Measurements from ENCODE around the gene FBXL14. TPM values are rescaled to one million over a fixed set of nuclear protein-coding genes. Genes with fewer than 3 reads are reported as not detected.

Gene FBXL14
- total RNA-seq, 2 experiments from 2014 or later: 18.4 to 18.8 TPM

DNA sequence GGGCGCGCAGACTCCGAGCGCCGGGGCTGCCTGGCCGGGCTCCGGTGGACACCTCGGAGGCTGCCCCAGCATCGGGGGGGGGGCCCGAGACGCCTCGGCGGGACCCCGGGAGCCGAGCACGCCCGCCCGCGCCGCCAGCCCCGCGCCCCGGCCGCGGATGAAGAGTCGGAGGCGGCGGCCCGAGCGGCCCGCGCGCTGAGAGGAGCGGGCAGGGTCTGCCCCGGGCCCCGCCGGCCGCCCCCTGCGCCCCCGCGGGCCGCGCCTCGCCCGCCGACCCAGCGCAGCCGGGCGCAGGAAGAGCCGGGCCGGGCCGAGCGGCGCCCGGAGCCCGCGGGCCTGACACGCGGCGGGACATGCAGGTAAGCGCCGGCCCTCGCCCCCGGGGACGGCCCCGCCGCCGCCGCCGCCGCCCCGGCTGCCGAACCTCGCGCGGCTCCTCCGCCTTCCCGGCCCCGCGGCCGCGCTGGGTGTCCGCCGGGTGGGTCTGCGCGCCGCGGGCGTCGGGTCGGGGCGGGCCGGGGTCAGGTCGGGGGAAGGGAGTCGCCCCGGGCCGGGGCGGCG is 63.7 kb downstream of the FBXL14 start:
- Mint-ChIP-seq H3K9me3 (no peaks in the 10 kb centered on the region), H3K4me1 (peaks cover 29% of the 10 kb centered on the region), H3K27me3 (peaks cover 86% of the 10 kb centered on the region), H3K4me3 (no peak overlapping the region), H3K36me3 (no peaks in the 10 kb centered on the region), H3K27ac (no peak overlapping the region)
- no peak for DNase-seq

DNA sequence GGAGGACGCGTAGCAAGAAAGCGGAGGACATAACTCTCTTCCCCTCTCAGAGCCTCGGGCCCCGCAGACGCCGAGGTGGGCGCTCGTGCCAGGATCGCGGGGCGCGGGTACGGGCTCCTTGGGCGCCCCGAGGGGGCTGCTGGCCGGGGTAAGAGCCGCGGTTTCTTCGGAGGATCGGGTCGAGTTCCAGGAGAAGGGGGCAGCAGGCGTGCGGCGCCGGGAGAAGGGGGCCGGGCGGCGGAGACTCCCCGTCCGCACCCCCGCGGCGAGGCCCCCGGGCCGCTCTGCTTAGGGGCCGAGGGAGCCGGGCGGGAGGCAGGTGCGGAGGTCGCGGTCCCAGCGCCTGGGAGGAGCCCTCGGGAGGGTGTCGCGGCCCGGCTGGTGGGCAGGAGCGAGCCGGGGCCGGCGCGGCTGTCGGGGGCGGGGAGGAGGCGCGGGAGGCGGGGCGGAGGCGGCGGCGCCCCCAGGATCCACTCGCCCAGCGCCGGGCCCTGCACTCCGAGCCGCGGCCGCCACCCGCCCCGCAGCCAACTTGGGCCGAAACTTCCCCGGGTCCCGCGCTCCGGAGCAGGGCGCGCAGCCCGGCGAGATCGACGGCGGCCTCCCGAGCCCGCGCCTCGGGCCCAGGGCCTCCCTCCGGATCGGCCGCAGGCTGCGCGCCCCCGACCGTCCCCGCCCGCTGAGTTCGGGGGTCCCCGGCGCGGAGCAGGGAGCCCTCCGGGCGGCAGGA is 64.4 kb downstream of the FBXL14 start:
- DNase-seq: peak; percentile 21
- Mint-ChIP-seq H3K27ac (no peak overlapping the region), H3K27me3 (peaks cover 86% of the 10 kb centered on the region), H3K9me3 (no peaks in the 10 kb centered on the region), H3K4me1 (peaks cover 29% of the 10 kb centered on the region), H3K36me3 (no peaks in the 10 kb centered on the region), H3K4me3 (peak overlapping the region; percentile 77)

DNA sequence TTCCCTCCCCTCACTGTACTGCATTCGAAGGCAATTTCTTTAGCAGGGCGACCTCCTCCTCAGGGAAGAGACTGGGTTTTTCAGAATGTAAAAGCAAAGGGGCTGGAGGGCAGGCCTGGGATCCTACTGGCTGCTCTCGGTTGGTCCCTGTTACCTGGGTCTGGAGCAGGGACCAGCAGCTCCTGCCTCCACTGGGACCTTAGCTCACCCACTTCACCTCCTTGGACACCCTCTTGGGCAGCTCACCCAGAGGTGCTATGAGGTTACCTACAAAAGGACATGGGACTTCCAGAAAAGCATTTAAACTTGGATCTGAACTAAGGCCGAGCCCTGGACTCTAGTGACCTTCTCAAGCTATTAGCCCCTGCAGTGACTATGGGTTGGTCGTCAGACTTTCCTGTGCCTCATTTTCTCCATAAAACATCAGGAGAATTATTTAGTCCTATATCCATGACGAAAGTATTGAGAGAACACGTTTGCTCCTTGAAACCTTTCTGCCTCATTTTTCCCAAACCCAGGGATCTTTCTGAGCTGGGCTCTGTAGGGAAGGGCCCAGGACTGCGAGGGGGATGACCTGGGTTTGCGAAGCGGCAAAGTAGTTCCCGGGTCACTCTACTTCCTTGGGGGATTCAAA is 65.0 kb downstream of the FBXL14 start:
- peaks cover 25% of the 10 kb centered on the region for H3K4me1 Mint-ChIP-seq
- no peak overlapping the region for H3K27ac Mint-ChIP-seq

DNA sequence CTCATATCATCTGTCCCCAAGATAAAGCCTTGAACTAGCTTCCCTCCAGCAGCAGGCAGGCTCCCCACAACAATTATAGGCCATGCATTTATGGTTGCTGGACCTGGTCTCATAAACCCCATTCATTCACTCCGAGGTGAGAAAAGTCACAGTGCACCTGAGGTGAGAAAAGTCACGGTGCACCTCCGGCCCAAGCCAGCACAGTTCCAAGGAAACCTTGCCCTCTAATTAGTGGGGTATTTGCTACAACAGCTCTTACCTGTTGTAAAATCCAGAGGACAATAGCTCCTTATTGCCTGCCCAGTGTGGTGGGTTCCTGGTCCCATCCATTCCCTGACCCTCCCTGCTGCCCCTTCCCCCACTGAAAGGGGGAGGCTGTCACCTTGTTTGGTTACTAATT is 65.6 kb downstream of the FBXL14 start:
- H3K9me3 Mint-ChIP-seq: no peaks in the 10 kb centered on the region
- H3K36me3 Mint-ChIP-seq: no peaks in the 10 kb centered on the region
- peaks cover 85% of the 10 kb centered on the region for H3K27me3 Mint-ChIP-seq
- H3K4me3 Mint-ChIP-seq: no peak overlapping the region
- no peak overlapping the region for H3K27ac Mint-ChIP-seq
- H3K4me1 Mint-ChIP-seq: peaks cover 22% of the 10 kb centered on the region
- DNase-seq: no peak

More for the DNA sequence above, 65.0 kb downstream of the FBXL14 start:
- no peak for DNase-seq
- H3K9me3 Mint-ChIP-seq: no peaks in the 10 kb centered on the region
- peak overlapping the region; percentile 77 for H3K4me3 Mint-ChIP-seq
- peaks cover 84% of the 10 kb centered on the region for H3K27me3 Mint-ChIP-seq
- H3K36me3 Mint-ChIP-seq: no peaks in the 10 kb centered on the region

DNA sequence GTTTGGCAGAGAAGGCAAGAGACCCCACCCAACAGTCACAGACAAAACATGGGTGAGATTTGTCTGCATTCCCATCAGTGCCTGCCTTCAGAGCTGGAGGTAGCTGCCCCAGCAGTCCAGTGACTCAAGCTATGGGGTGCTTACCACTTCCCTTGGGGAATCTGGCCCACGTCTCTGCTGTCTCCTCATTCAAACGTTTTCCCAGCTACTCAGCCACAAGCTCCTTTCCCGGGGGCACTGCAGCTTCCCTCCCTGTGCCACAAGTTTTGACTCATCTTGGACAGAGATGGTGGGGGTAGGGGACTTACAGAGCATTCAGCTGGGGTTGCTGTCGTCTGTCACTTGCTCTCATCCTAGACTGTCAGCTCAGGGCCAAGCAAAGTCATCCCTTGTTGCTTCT is 66.6 kb downstream of the FBXL14 start:
- H3K4me1 Mint-ChIP-seq: peaks cover 12% of the 10 kb centered on the region
- H3K27me3 Mint-ChIP-seq: peaks cover 78% of the 10 kb centered on the region
- no peak overlapping the region for H3K4me3 Mint-ChIP-seq
- H3K9me3 Mint-ChIP-seq: no peaks in the 10 kb centered on the region
- H3K36me3 Mint-ChIP-seq: no peaks in the 10 kb centered on the region
- no peak for DNase-seq
- no peak overlapping the region for H3K27ac Mint-ChIP-seq

DNA sequence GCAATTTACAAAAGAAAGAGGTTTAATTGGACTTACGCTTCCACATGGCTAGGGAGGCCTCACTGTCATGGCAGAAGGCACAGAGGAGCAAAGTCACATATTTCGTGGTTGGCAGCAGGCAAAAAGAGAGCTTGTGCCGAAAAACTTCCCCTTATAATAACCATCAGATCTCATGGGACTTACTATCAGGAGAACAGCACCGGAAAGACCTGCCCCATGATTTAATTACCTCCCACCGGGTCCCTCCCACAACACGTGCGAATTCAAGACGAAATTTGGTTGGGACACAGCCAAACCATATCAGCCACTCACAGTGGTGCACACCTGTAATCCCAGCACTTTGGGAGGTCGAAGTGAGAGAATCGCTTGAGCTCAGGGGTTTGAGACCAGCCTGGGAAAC is 68.5 kb downstream of the FBXL14 start:
- peaks cover 3% of the 10 kb centered on the region for H3K4me1 Mint-ChIP-seq
- DNase-seq: no peak
- H3K27ac Mint-ChIP-seq: no peak overlapping the region
- H3K4me3 Mint-ChIP-seq: no peak overlapping the region
- peaks cover 62% of the 10 kb centered on the region for H3K27me3 Mint-ChIP-seq
- H3K9me3 Mint-ChIP-seq: no peaks in the 10 kb centered on the region
- H3K36me3 Mint-ChIP-seq: no peaks in the 10 kb centered on the region

DNA sequence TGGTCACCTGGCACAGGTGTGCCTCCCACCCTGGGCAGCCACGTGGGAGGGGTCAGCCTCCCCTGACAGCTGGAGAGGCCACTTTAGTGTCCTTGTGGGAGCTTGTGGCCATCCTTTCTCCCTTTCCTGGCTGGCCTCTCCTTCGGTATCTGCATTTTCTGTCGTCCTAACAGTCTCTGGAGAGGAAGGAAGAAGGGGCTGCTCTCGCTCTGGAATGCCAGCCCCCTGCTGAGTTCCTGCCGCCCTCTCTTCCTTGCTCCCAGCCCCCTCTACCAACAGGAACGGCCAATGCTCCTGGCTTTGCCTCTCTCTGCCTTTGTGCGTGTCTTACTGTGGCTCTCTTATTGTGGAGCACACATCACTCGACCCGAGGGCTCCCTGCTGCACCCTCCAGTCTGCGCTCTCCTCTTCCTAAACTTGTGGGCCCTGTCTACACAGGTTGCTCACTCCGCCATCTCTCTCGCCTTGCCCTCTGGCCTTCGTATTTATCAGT is 70.8 kb downstream of the FBXL14 start:
- H3K27ac Mint-ChIP-seq: no peak overlapping the region
- no peaks in the 10 kb centered on the region for H3K9me3 Mint-ChIP-seq
- DNase-seq: no peak
- H3K36me3 Mint-ChIP-seq: no peaks in the 10 kb centered on the region
- peaks cover 60% of the 10 kb centered on the region for H3K27me3 Mint-ChIP-seq
- no peaks in the 10 kb centered on the region for H3K4me1 Mint-ChIP-seq
- no peak overlapping the region for H3K4me3 Mint-ChIP-seq

DNA sequence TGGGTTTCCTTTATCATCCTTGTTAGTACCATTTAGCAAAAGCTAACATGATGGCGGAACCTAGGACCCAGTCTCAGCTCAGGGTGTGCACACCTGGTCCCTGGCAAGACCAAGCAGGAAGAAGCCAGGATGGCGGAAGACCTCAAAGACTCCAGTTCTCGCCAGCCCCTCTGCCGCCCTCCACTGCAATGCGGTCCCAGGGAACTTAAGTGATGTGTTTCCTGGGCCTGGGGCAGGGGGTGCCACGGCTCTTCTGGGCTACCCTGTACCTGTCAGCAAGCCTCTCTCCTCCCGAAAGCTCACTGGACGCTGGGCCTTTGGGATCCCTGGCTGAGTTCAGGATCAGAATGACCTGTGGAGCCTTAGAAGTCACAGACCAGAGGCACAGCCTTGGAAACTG is 71.3 kb downstream of the FBXL14 start:
- Mint-ChIP-seq H3K27me3 (peaks cover 54% of the 10 kb centered on the region), H3K9me3 (no peaks in the 10 kb centered on the region), H3K4me3 (no peak overlapping the region), H3K4me1 (no peaks in the 10 kb centered on the region), H3K36me3 (no peaks in the 10 kb centered on the region), H3K27ac (no peak overlapping the region)
- DNase-seq: no peak

DNA sequence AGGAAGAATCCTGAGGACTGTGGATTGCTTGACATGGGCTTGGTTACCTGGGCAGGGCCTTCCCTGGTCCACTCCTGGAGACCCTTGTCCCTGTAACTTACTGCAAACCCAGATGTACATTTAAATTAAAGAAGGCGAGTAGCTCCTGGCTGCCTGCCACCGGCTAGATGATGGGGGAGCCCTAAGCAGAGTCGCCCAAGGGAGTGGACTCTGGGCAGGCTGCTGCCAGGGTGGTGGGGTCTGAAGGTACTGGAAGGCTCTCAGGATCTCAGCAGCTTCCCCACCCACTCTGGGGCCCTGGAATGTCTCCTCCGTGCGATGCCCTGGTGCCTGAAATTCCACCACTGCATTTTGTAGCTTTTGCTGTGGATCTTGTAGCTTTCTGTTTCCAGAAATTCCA is 74.7 kb downstream of the FBXL14 start:
- peaks cover 10% of the 10 kb centered on the region for H3K9me3 Mint-ChIP-seq

DNA sequence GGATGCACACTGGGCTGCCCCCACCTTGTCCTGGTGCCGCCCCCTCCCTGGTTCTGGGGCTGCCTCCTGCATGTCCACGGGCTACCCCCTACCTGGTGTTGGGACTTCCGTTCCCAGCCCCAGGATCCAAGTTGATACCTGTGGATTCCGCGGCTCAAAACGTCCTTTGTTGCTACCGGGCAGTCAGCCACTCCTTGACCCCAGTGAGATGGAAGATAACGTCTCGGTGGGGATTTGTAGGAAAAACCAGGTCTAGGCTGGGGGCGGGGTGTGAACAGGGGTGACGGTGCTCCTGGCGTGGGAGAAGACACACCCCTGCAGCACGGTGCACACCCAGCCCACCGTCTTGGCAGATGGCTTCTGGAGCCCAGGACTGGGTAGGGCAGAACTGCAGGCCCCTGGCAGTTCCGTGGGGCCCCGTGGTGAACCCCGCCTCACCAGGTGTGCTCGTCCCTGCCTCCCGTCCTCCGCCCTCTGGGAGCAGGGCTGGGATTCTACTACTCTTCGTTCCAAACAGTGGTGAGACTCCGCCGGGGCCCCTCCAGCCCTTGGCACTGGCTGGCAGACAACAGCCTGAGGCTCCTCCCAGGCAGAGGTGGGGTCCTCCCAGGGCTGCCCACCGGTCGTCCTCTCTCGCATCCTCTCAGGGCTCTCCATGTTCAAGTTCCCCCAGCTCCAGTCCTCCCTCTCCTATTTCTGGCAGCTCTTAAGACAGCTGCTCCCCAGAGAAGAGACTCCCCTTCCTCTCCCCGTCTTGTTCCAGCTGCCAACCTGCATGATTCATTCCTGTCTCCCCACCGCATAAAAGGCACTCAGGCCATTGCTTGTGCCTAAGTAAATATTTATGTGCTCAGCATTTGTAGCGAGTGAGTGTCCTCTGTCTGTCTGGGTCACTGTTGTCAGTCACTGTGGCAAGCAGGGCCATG is 75.5 kb downstream of the FBXL14 start:
- peaks cover 10% of the 10 kb centered on the region for H3K9me3 Mint-ChIP-seq
- DNase-seq: no peak
- peaks cover 20% of the 10 kb centered on the region for H3K27me3 Mint-ChIP-seq
- no peak overlapping the region for H3K4me3 Mint-ChIP-seq
- no peak overlapping the region for H3K27ac Mint-ChIP-seq
- H3K36me3 Mint-ChIP-seq: peaks cover 2% of the 10 kb centered on the region
- H3K4me1 Mint-ChIP-seq: no peaks in the 10 kb centered on the region

More for the DNA sequence above, 74.7 kb downstream of the FBXL14 start:
- no peak for DNase-seq
- Mint-ChIP-seq H3K27ac (no peak overlapping the region), H3K27me3 (peaks cover 28% of the 10 kb centered on the region), H3K36me3 (peaks cover 2% of the 10 kb centered on the region), H3K4me3 (no peak overlapping the region), H3K4me1 (no peaks in the 10 kb centered on the region)

DNA sequence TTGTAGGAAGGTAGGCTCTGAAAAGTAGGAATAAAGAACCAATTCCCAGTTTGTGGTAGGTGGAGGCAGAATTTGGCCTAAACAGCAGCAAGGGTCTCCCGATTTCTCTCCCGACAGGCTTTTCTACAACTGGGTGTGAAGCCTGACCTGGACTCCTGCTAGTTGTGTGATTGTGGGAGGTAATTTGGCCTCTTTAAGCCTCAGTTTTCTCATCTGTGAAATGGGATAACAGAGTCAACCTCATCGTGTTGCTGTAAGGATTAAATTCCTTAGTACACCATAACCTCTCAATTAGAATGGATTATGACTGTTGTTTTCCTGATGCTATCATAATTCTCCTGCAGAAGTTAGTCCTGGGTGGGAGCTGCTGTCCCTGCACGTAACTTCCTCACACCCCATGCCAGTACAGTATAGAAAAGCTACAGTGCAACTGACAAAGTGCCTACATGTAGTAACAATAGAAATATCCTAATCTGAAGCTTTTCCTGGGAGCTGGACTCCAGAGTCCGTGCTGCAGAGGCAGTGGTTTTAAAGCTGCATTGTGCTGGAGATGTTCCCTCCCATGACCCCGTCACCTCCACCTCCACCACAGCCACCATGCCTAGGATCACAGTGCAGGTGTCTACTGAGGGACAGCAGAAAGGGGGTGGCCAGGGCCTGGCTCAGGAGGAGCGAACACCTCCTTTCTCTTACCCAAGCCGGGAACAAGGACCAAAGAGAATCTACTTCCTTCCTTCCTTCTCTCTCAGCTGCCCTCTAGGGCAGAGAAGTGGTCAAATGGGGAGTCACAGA is 76.5 kb downstream of the FBXL14 start:
- Mint-ChIP-seq H3K27me3 (peaks cover 16% of the 10 kb centered on the region), H3K4me3 (no peak overlapping the region), H3K36me3 (peaks cover 2% of the 10 kb centered on the region), H3K9me3 (peaks cover 10% of the 10 kb centered on the region), H3K27ac (no peak overlapping the region), H3K4me1 (no peaks in the 10 kb centered on the region)
- DNase-seq: no peak

DNA sequence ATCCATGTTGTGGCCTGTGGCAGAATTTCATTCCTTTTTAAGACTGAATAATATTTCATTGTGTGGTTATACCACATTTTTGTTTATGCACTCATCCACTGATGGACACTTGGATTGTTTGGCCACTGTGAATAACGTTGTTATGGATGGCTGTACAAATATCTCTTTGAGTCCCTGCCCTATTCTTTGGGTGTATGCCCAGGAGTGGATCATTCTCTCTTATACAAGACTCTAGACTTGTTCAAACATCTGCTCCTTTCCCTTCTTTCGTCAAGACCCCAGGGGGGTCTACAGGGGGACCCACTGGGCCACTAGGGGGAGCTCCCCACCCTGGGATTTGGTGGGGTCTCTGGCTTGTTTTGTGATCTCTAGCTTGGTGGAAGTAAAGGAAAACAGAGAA is 77.4 kb downstream of the FBXL14 start:
- DNase-seq: no peak
- Mint-ChIP-seq H3K27ac (no peak overlapping the region), H3K27me3 (peaks cover 16% of the 10 kb centered on the region), H3K9me3 (peaks cover 10% of the 10 kb centered on the region), H3K36me3 (peaks cover 2% of the 10 kb centered on the region), H3K4me3 (no peak overlapping the region), H3K4me1 (peaks cover 2% of the 10 kb centered on the region)
